Smooth muscle cell (in vitro differentiated cells): ENCODE results near the gene TENM4. TPM values are rescaled to one million over a fixed set of nuclear protein-coding genes. Genes with fewer than 3 reads are reported as not detected.

Source experiments
- DNase-seq: peaks from one replicate; lab custom pipeline; 2025; ENCODE audit not compliant: unreplicated experiment; lab: John Stamatoyannopoulos, UW
- H2AFZ ChIP-seq: fragments of 200-600 bp; sonication (generic); 2 replicates; pipeline ENCODE4 v1.6.0; 2016; ENCODE audit warnings: antibody characterized with exemption, low read depth, mild to moderate bottlenecking
- H3F3A ChIP-seq: fragments of 200-600 bp; sonication (generic); 2 replicates; pipeline ENCODE4 v1.6.0; 2017; ENCODE audit warnings: antibody characterized with exemption, low read depth
- H3K27ac ChIP-seq: fragments of 200-600 bp; sonication (generic); 2 replicates; pipeline ENCODE4 v1.5.1; 2016; ENCODE audit warnings: low read depth, mild to moderate bottlenecking
- H3K27me3 ChIP-seq: fragments of 200-600 bp; sonication (generic); 2 replicates; pipeline ENCODE4 v1.6.1; 2016; ENCODE audit warnings: low read depth, mild to moderate bottlenecking
- H3K36me3 ChIP-seq: fragments of 200-600 bp; sonication (generic); 2 replicates; pipeline ENCODE4 v1.5.1; 2016; ENCODE audit warnings: low read depth
- H3K4me1 ChIP-seq: fragments of 200-600 bp; sonication (generic); 2 replicates; pipeline ENCODE4 v1.5.1; 2016; ENCODE audit warnings: low read depth
- H3K4me2 ChIP-seq: fragments of 200-600 bp; sonication (generic); 2 replicates; pipeline ENCODE4 v1.6.0; 2016; ENCODE audit warnings: mild to moderate bottlenecking
- H3K4me3 ChIP-seq: fragments of 200-600 bp; sonication (generic); 2 replicates; pipeline ENCODE4 v1.5.1; 2016; ENCODE audit warnings: mild to moderate bottlenecking
- H3K79me2 ChIP-seq: fragments of 200-600 bp; sonication (generic); 2 replicates; pipeline ENCODE4 v1.6.0; 2016; ENCODE audit warnings: low read depth, mild to moderate bottlenecking
- H3K9ac ChIP-seq: fragments of 200-600 bp; sonication (generic); 2 replicates; pipeline ENCODE4 v1.6.0; 2016; ENCODE audit warnings: low read depth
- H3K9me3 ChIP-seq: fragments of 200-600 bp; sonication (generic); replicated peaks from 2 replicates; pipeline ENCODE4 v1.5.1; 2016; ENCODE audit warnings: low read depth
- H4K20me1 ChIP-seq: fragments of 200-600 bp; sonication (generic); 2 replicates; pipeline ENCODE4 v1.6.0; 2016; ENCODE audit warnings: low read depth
- WGBS: methylation state at CpG from one replicate; pipeline ENCODE4 v1.1.7; 2016; ENCODE audit warnings: low lambda C conversion rate; 5-methylcytosine and 5-hydroxymethylcytosine counted together
- polyA plus RNA-seq: library from polyadenylated mRNA; unstranded; fragments of >200 nt; fragmentation: Nextera tagmentation; extraction: Ambion mirVana; gene quantifications from 2 replicates; pipeline ENCODE4 v1.2.1, GENCODE V29; 2016
- total RNA-seq: library from RNA; depleted of rRNA; stranded (reverse); fragments of >200 nt; gene quantifications from 2 replicates; pipeline ENCODE4 v1.2.3, GENCODE V29; 2014
- TF ChIP-seq, protein P1 (sequence below): fragments of 200-600 bp; sonication (generic); IDR thresholded peaks from 2 replicates; pipeline ENCODE4 v1.5.1; 2017; ENCODE audit warnings: borderline replicate concordance, mild to moderate bottlenecking, antibody characterized with exemption; ENCODE audit not compliant: insufficient read depth, poor library complexity, severe bottlenecking

TENM4 gene
- total and polyA plus RNA-seq, 2 experiments from 2014 or later: 31.6 to 38.2 TPM

DNA sequence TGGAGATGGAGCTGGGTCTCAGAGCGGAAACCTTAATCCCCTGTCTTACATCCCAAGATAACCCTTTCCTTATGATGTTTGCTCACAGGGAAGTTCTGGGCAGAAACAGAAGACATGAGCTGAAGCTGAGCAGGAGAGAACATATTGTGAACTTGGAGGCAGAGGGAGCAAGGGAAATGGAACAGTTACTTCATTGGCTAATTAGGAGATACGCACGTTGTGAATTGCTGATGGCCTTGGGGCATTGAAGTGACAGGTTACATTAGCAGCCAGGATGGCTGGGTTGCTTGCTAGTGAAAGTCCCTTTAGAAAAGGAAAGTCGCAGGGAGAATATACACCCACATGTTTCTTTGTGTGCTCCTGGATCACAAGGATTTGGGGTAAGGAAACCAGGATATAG, 48.7 kb downstream of the TENM4 start:
- no peaks in the 10 kb centered on the region for H3K79me2 ChIP-seq
- TF ChIP-seq, protein P1, sequence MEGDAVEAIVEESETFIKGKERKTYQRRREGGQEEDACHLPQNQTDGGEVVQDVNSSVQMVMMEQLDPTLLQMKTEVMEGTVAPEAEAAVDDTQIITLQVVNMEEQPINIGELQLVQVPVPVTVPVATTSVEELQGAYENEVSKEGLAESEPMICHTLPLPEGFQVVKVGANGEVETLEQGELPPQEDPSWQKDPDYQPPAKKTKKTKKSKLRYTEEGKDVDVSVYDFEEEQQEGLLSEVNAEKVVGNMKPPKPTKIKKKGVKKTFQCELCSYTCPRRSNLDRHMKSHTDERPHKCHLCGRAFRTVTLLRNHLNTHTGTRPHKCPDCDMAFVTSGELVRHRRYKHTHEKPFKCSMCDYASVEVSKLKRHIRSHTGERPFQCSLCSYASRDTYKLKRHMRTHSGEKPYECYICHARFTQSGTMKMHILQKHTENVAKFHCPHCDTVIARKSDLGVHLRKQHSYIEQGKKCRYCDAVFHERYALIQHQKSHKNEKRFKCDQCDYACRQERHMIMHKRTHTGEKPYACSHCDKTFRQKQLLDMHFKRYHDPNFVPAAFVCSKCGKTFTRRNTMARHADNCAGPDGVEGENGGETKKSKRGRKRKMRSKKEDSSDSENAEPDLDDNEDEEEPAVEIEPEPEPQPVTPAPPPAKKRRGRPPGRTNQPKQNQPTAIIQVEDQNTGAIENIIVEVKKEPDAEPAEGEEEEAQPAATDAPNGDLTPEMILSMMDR: no peak
- H3K4me3 ChIP-seq: no peak overlapping the region
- peaks cover 15% of the 10 kb centered on the region for H3K4me1 ChIP-seq
- no peaks in the 10 kb centered on the region for H3K36me3 ChIP-seq
- H3K27ac ChIP-seq: no peak overlapping the region
- no peaks in the 10 kb centered on the region for H3F3A ChIP-seq
- no peak overlapping the region for H2AFZ ChIP-seq
- peaks cover 31% of the 10 kb centered on the region for H4K20me1 ChIP-seq
- H3K9ac ChIP-seq: no peak overlapping the region
- DNase-seq: no peak
- no peak overlapping the region for H3K4me2 ChIP-seq
- 28% methylated on average over 4 of the region's 4 CpGs for WGBS
- no peaks in the 10 kb centered on the region for H3K27me3 ChIP-seq
- no peaks in the 10 kb centered on the region for H3K9me3 ChIP-seq

DNA sequence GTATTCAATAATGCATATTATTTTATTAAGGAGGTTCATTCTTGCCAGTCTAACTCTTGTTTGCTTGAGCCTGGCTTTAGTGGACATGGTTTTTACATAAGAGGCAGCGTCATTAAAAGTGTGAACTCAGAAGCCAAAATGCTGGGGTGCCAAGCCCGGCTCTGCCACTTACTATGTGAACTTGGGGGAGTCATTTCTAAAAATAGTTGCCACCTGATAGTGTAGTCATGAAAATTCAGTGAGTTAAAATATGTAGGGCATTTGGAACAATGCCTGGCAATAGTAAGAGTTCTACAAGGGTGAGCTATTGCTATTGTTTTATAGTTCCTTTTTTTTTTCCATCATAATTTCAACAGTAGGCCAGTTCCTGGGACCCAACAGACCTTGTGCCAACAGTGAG, 49.9 kb downstream of the TENM4 start:
- H4K20me1 ChIP-seq: peaks cover 35% of the 10 kb centered on the region
- H2AFZ ChIP-seq: no peak overlapping the region
- no peaks in the 10 kb centered on the region for H3K27me3 ChIP-seq
- H3K4me3 ChIP-seq: no peak overlapping the region
- H3K9ac ChIP-seq: no peak overlapping the region
- H3K79me2 ChIP-seq: peaks cover 5% of the 10 kb centered on the region
- H3F3A ChIP-seq: no peaks in the 10 kb centered on the region
- 73% methylated on average over 2 of the region's 2 CpGs for WGBS
- H3K4me2 ChIP-seq: no peak overlapping the region
- H3K4me1 ChIP-seq: peaks cover 15% of the 10 kb centered on the region
- H3K36me3 ChIP-seq: no peaks in the 10 kb centered on the region
- no peak for DNase-seq
- H3K27ac ChIP-seq: no peak overlapping the region
- H3K9me3 ChIP-seq: no peaks in the 10 kb centered on the region
- TF ChIP-seq, protein P1: no peak

DNA sequence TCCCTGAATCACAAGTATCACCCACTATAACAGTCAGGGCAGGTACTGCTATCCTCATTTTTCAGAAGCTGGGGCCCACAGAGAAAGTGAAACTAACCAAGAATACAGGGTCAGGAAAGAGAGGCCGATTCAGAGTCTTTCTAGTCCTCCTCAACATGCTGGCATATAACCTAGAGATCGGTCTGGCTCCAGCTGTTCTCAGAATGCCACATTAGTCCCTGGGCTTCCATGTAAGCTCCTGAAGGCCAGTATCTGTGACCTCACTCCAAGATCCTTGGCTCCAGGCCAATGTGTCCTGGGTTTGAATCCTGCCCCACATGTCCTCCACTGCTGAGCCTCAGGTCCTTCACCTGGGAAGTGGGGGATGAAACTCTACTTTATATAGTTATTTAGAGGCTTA, 50.4 kb downstream of the TENM4 start:
- no peak for DNase-seq
- H3K36me3 ChIP-seq: no peaks in the 10 kb centered on the region
- H3K27me3 ChIP-seq: no peaks in the 10 kb centered on the region
- TF ChIP-seq, protein P1: no peak
- WGBS: 98% methylated on average over 2 of the region's 2 CpGs
- H3K4me3 ChIP-seq: no peak overlapping the region
- H3K4me1 ChIP-seq: peaks cover 15% of the 10 kb centered on the region
- peaks cover 8% of the 10 kb centered on the region for H3K79me2 ChIP-seq
- H3K9ac ChIP-seq: no peak overlapping the region
- no peaks in the 10 kb centered on the region for H3K9me3 ChIP-seq
- H4K20me1 ChIP-seq: peaks cover 39% of the 10 kb centered on the region
- no peak overlapping the region for H3K27ac ChIP-seq
- no peak overlapping the region for H2AFZ ChIP-seq
- H3K4me2 ChIP-seq: no peak overlapping the region
- H3F3A ChIP-seq: no peaks in the 10 kb centered on the region

DNA sequence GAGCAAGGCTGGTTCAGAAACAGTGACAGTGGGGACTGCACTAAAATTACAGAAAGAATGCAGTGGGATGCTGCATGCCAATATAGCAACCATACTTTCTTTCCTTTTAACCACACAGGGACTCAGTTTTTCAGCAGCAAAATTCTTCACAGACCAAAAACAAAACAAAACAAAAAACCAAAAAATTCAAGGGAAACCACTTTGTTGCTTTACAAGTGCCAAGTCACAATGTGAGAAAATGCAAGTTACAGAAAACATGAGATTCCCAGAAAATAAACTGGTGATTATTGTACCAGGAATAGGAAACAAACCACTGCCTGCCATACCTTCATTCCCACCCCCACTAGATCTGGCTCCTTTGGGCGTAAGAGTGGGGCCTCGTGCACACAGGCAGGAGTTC, 52.6 kb downstream of the TENM4 start:
- WGBS: 83% methylated on average over 2 of the region's 2 CpGs
- TF ChIP-seq, protein P1: no peak

More for the DNA sequence above, 52.6 kb downstream of the TENM4 start:
- Histone ChIP-seq H3K79me2 (peaks cover 15% of the 10 kb centered on the region), H4K20me1 (peaks cover 53% of the 10 kb centered on the region), H3K36me3 (no peaks in the 10 kb centered on the region), H3K4me3 (no peak overlapping the region), H2AFZ (no peak overlapping the region), H3K9me3 (no peaks in the 10 kb centered on the region), H3K27me3 (no peaks in the 10 kb centered on the region), H3K27ac (no peak overlapping the region), H3F3A (no peaks in the 10 kb centered on the region), H3K4me1 (peaks cover 7% of the 10 kb centered on the region), H3K9ac (no peak overlapping the region), H3K4me2 (no peak overlapping the region)
- no peak for DNase-seq
